Muscle of leg (tissue), 16 donors: ENCODE results near the gene PDCD2L. TPM values are rescaled to one million over a fixed set of nuclear protein-coding genes. Genes with fewer than 3 reads are reported as not detected.

Experiments
- DNase-seq: peaks from one replicate; pipeline ENCODE4 v3.0.0; 2013
- H3K27ac ChIP-seq: one replicate; pipeline ENCODE4 v1.5.1; 2013; ENCODE audit warnings: mild to moderate bottlenecking, low read length, control low read depth
- H3K27me3 ChIP-seq: one replicate; pipeline ENCODE4 v1.6.1; 2013; ENCODE audit warnings: low read length; ENCODE audit not compliant: control insufficient read depth, insufficient read depth
- H3K36me3 ChIP-seq: one replicate; pipeline ENCODE4 v1.6.1; 2013; ENCODE audit warnings: low read length; ENCODE audit not compliant: control insufficient read depth, insufficient read depth
- H3K4me1 ChIP-seq: one replicate; pipeline ENCODE4 v1.6.1; 2013; ENCODE audit warnings: low read length; ENCODE audit not compliant: control insufficient read depth, insufficient read depth
- H3K4me3 ChIP-seq: one replicate; pipeline ENCODE4 v1.5.1; 2013; ENCODE audit warnings: low read length, control low read depth
- H3K9me3 ChIP-seq: replicated peaks from 2 replicates; pipeline ENCODE4 v1.6.1; 2013; ENCODE audit warnings: low read depth, low read length; ENCODE audit not compliant: control insufficient read depth
- WGBS: methylation state at CpG from one replicate; pipeline ENCODE4 v1.1.5; 2013; ENCODE audit warnings: missing lambda C conversion rate; ENCODE audit not compliant: insufficient coverage; 5-methylcytosine and 5-hydroxymethylcytosine counted together
- long read RNA-seq, 11 donors: transcript quantifications; one replicate each; lab custom pipeline, GENCODE V29; 2026
- polyA plus RNA-seq, 8 donors: library from polyadenylated mRNA; unstranded; fragments of 120-200 nt; gene quantifications; one replicate each; pipeline versions ENCODE4 v1.2.1 to v1.2.3, GENCODE V29; 2013; ENCODE audit warnings: inconsistent platforms in 1 of 8, low replicate concordance in 1 of 8; ENCODE audit not compliant: insufficient read length in 8 of 8, insufficient read depth in 1 of 8
- total RNA-seq: library from RNA; stranded (reverse); fragments of 120-200 nt; gene quantifications from one replicate; pipeline ENCODE4 v1.2.4, GENCODE V29; 2013

PDCD2L gene
- total RNA-seq = 15.2 TPM
- polyA plus RNA-seq = 10 to 100 TPM; 10.3 to 14.6 (median 12.1) TPM
- long read RNA-seq, donor 1, partial matches to known transcripts = 0 of 4 reads
- long read RNA-seq, donor 1, other reads (novel, unspliced or antisense) = 0 of 4 reads
- long read RNA-seq, donor 2, partial matches to known transcripts = 0 of 1 reads
- long read RNA-seq, donor 2, other reads (novel, unspliced or antisense) = 0 of 1 reads
- long read RNA-seq, donor 3, transcript PDCD2L-201 (7 exons, 1,171 nt) = major isoform, 7 of 21 reads
- long read RNA-seq, donor 3, partial matches to known transcripts = 12 of 21 reads
- long read RNA-seq, donor 3, other reads (novel, unspliced or antisense) = 0 of 21 reads
- long read RNA-seq, donor 4, partial matches to known transcripts = 0 of 5 reads
- long read RNA-seq, donor 4, other reads (novel, unspliced or antisense) = 0 of 5 reads
- long read RNA-seq, donor 5, transcript PDCD2L-201 (7 exons, 1,171 nt) = major isoform, 10 of 10 reads
- long read RNA-seq, donor 5, partial matches to known transcripts = 0 of 10 reads
- long read RNA-seq, donor 5, other reads (novel, unspliced or antisense) = 0 of 10 reads
- long read RNA-seq, donor 6, transcript PDCD2L-201 (7 exons, 1,171 nt) = major isoform, 12 of 21 reads
- long read RNA-seq, donor 6, partial matches to known transcripts = 6 of 21 reads
- long read RNA-seq, donor 6, other reads (novel, unspliced or antisense) = 0 of 21 reads
- long read RNA-seq, donor 7, transcript PDCD2L-201 (7 exons, 1,171 nt) = major isoform, 6 of 8 reads
- long read RNA-seq, donor 7, partial matches to known transcripts = 0 of 8 reads
- long read RNA-seq, donor 7, other reads (novel, unspliced or antisense) = 0 of 8 reads
- long read RNA-seq, donor 8, partial matches to known transcripts = 0 of 1 reads
- long read RNA-seq, donor 8, other reads (novel, unspliced or antisense) = 0 of 1 reads
- long read RNA-seq, donor 9, partial matches to known transcripts = 0 of 1 reads
- long read RNA-seq, donor 9, other reads (novel, unspliced or antisense) = 0 of 1 reads
- long read RNA-seq, donor 10, transcript PDCD2L-201 (7 exons, 1,171 nt) = major isoform, 8 of 8 reads
- long read RNA-seq, donor 10, partial matches to known transcripts = 0 of 8 reads
- long read RNA-seq, donor 10, other reads (novel, unspliced or antisense) = 0 of 8 reads
- long read RNA-seq, donor 11, partial matches to known transcripts = 0 of 4 reads
- long read RNA-seq, donor 11, other reads (novel, unspliced or antisense) = 0 of 4 reads

DNA sequence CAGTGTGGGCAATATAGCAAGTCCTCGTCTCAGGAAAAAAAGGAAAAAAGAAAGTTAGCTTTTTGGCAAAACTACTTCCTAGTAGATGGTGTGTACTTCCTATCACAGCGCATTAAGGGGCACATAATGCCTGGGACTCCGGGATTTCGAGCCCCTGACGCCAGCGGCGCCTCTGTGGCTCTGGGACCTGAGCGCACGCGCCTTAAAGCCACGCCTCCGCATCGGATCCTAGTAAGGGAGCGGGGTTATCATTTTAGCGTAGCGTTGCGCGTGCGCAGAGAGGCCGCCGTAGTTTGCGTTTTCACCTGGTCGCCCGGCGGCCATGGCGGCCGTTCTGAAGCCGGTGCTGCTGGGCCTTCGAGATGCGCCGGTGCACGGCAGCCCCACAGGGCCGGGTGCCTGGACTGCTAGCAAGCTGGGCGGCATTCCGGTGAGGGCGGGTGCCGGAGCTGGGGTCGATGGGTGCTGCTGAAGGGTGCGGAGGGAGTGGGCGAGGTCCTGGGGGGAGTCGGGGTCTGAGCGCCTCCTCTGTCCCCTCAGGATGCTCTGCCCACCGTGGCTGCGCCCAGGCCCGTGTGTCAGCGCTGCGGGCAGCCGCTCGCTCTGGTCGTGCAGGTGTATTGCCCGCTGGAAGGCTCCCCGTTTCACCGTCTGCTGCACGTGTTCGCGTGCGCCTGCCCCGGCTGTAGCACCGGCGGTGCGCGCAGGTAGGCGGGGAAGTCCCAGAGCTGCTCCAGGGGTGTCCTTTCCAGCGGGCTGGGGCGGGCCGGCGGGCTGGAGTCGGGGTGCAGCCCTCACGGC lies at the start of gene PDCD2L:
PDCD2L (plus strand) TSS at position 291 of the 801 bp plus-strand sequence; CDS start at position 323, 32 bp downstream.
- under 1% methylated on average over 65 of the region's 69 CpGs for WGBS
- H3K27ac ChIP-seq = peak within 1 kb of the TSS; percentile 45
- H3K4me3 ChIP-seq = peak within 1 kb of the TSS; percentile 97

GRCh38 chr19:34355201-34355600 lies 49.0 kb upstream of the PDCD2L start:
- Histone ChIP-seq H3K4me3 (no peak overlapping the region), H3K36me3 (peaks cover 31% of the 10 kb centered on the region), H3K4me1 (peaks cover 16% of the 10 kb centered on the region), H3K9me3 (no peaks in the 10 kb centered on the region), H3K27me3 (no peaks in the 10 kb centered on the region), H3K27ac (no peak overlapping the region)
- no peak for DNase-seq
- 100% methylated on average over 2 of the region's 8 CpGs for WGBS

More for the DNA sequence above, at the start of gene PDCD2L:
- H3K27me3 ChIP-seq = no peaks in the 10 kb centered on the region
- peak; percentile 94 for DNase-seq
- H3K36me3 ChIP-seq = peaks cover 19% of the 10 kb centered on the region
- no peaks in the 10 kb centered on the region for H3K9me3 ChIP-seq
- peaks cover 6% of the 10 kb centered on the region for H3K4me1 ChIP-seq

DNA sequence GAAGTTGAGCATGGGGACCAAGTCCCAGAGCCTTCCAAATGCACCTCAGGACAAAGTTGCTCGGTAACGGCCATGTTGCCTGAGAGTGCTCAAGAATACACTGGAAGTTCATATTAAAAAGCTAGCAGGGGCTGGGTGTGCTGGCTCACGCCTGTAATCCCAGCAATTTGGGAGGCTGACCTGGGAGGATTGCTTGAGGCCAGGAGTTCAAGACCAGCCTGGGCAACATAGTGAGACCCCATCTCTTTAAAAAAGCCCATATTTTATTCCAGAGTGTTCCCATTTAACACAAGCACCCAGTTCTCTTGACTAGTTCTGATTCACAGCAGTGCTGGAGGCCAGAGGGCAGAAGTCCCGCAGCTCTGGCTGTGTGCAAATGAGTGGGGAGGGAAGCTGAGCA lies 47.3 kb upstream of the PDCD2L start:
- 83% methylated on average over 4 of the region's 4 CpGs for WGBS
- Histone ChIP-seq H3K9me3 (no peaks in the 10 kb centered on the region), H3K27ac (no peak overlapping the region), H3K36me3 (peaks cover 22% of the 10 kb centered on the region), H3K4me1 (peaks cover 16% of the 10 kb centered on the region), H3K4me3 (no peak overlapping the region), H3K27me3 (no peaks in the 10 kb centered on the region)
- no peak for DNase-seq

DNA sequence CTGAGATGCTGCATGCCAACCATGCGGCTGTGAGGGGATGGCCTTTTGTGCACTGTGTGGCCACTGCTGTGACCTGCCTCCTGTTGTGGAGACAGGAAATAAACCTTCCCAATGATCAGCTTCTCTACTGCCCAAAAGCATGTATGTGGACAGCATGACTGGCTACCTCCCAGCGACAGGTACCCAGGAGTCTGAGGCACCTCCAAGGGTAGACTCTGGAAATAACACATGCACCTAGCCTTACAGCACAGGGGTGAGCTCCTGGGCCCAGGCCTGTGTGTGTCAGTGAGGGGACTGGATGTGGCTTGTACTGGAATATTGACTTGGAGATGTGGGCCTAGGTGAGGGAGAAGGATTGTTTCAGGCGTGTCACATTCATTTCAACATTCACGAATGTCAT lies 46.8 kb upstream of the PDCD2L start:
- Histone ChIP-seq H3K27me3 (no peaks in the 10 kb centered on the region), H3K27ac (no peak overlapping the region)
- WGBS = no CpG with 5 or more reads among the region's 4 CpGs

GRCh38 chr19:34359140-34359953 lies 44.9 kb upstream of the PDCD2L start:
- no peaks in the 10 kb centered on the region for H3K9me3 ChIP-seq
- H3K27me3 ChIP-seq = no peaks in the 10 kb centered on the region
- WGBS = 2% methylated on average over 59 of the region's 61 CpGs
- peaks cover 6% of the 10 kb centered on the region for H3K36me3 ChIP-seq
- DNase-seq = peak; percentile 99
- peaks cover 16% of the 10 kb centered on the region for H3K4me1 ChIP-seq
- H3K4me3 ChIP-seq = peak overlapping the region; percentile 50
- peak overlapping the region; percentile 92 for H3K27ac ChIP-seq

More for the DNA sequence above, 46.8 kb upstream of the PDCD2L start:
- Histone ChIP-seq H3K36me3 (peaks cover 17% of the 10 kb centered on the region), H3K4me1 (peaks cover 16% of the 10 kb centered on the region), H3K4me3 (no peak overlapping the region), H3K9me3 (no peaks in the 10 kb centered on the region)
- DNase-seq = no peak

GRCh38 chr19:34359954-34360315 lies 44.3 kb upstream of the PDCD2L start:
- WGBS = 75% methylated on average over 2 of the region's 7 CpGs
- Histone ChIP-seq H3K36me3 (peaks cover 3% of the 10 kb centered on the region), H3K9me3 (no peaks in the 10 kb centered on the region), H3K4me3 (peak overlapping the region; percentile 50), H3K27ac (peak overlapping the region; percentile 92), H3K4me1 (peaks cover 18% of the 10 kb centered on the region), H3K27me3 (no peaks in the 10 kb centered on the region)
- DNase-seq = no peak

GRCh38 chr19:34360354-34360909 lies 43.8 kb upstream of the PDCD2L start:
- Histone ChIP-seq H3K27ac (no peak overlapping the region), H3K36me3 (no peaks in the 10 kb centered on the region), H3K4me3 (no peak overlapping the region), H3K9me3 (no peaks in the 10 kb centered on the region), H3K4me1 (peaks cover 18% of the 10 kb centered on the region), H3K27me3 (no peaks in the 10 kb centered on the region)
- 85% methylated on average over 4 of the region's 9 CpGs for WGBS
- DNase-seq = no peak

- Histone ChIP-seq H3K27ac (no peak overlapping the region), H3K9me3 (no peaks in the 10 kb centered on the region), H3K4me1 (peaks cover 35% of the 10 kb centered on the region), H3K36me3 (peaks cover 12% of the 10 kb centered on the region), H3K4me3 (no peak overlapping the region), H3K27me3 (no peaks in the 10 kb centered on the region)
- 67% methylated on average over 1 of the region's 3 CpGs for WGBS
- DNase-seq = no peak
Measured at GRCh38 chr19:34362679-34363069, 41.5 kb upstream of the PDCD2L start.
